ENCODE results near the gene KIAA1614. TPM values are rescaled to one million over a fixed set of nuclear protein-coding genes. Genes with fewer than 3 reads are reported as not detected.

Gene KIAA1614
- total RNA-seq, 1 donor from 2014 or later = 8.2 TPM

GRCh38 chr1:180939073-180939710, 26.5 kb downstream of the KIAA1614 start:
- Mint-ChIP-seq H3K27me3 (ENCODE audit: low read depth) (no peaks in the 10 kb centered on the region), H3K36me3 (ENCODE audit: low read depth) (peaks cover 10% of the 10 kb centered on the region), H3K4me3 (ENCODE audit: unreplicated experiment) (no peak overlapping the region), H3K9me3 (ENCODE audit: low read depth) (no peaks in the 10 kb centered on the region), H3K4me1 (ENCODE audit: low read depth) (peaks cover 4% of the 10 kb centered on the region), H3K27ac (ENCODE audit: unreplicated experiment) (no peak overlapping the region)
- DNase-seq (ENCODE audit: low spot score) = peak; percentile 69
- no peak for TF ChIP-seq CTCF (IDR thresholded peaks at IDR 0.05)

- H3K4me3 Mint-ChIP-seq (ENCODE audit: unreplicated experiment) = no peak overlapping the region
- DNase-seq (ENCODE audit: low spot score) = peak; percentile 47
- peaks cover 10% of the 10 kb centered on the region for H3K36me3 Mint-ChIP-seq (ENCODE audit: low read depth)
- H3K27me3 Mint-ChIP-seq (ENCODE audit: low read depth) = no peaks in the 10 kb centered on the region
- H3K4me1 Mint-ChIP-seq (ENCODE audit: low read depth) = peaks cover under 1% of the 10 kb centered on the region
- TF ChIP-seq CTCF (IDR thresholded peaks at IDR 0.05) = no peak
- H3K27ac Mint-ChIP-seq (ENCODE audit: unreplicated experiment) = no peak overlapping the region
- H3K9me3 Mint-ChIP-seq (ENCODE audit: low read depth) = no peaks in the 10 kb centered on the region
Measured at GRCh38 chr1:180939711-180940103, 27.0 kb downstream of the KIAA1614 start.

GRCh38 chr1:180940445-180940844, 27.7 kb downstream of the KIAA1614 start:
- TF ChIP-seq CTCF (IDR thresholded peaks at IDR 0.05) = no peak
- Mint-ChIP-seq H3K9me3 (ENCODE audit: low read depth) (no peaks in the 10 kb centered on the region), H3K27ac (ENCODE audit: unreplicated experiment) (no peak overlapping the region), H3K36me3 (ENCODE audit: low read depth) (peaks cover 10% of the 10 kb centered on the region), H3K4me3 (ENCODE audit: unreplicated experiment) (no peak overlapping the region), H3K27me3 (ENCODE audit: low read depth) (no peaks in the 10 kb centered on the region), H3K4me1 (ENCODE audit: low read depth) (no peaks in the 10 kb centered on the region)
- DNase-seq (ENCODE audit: low spot score) = no peak

GRCh38 chr1:180941518-180942275, 29.0 kb downstream of the KIAA1614 start:
- Mint-ChIP-seq H3K27me3 (ENCODE audit: low read depth) (no peaks in the 10 kb centered on the region), H3K4me3 (ENCODE audit: unreplicated experiment) (no peak overlapping the region), H3K9me3 (ENCODE audit: low read depth) (no peaks in the 10 kb centered on the region), H3K27ac (ENCODE audit: unreplicated experiment) (no peak overlapping the region), H3K4me1 (ENCODE audit: low read depth) (no peaks in the 10 kb centered on the region), H3K36me3 (ENCODE audit: low read depth) (peaks cover 16% of the 10 kb centered on the region)
- no peak for TF ChIP-seq CTCF (IDR thresholded peaks at IDR 0.05)
- peak; percentile 74 for DNase-seq (ENCODE audit: low spot score)

GRCh38 chr1:180945151-180945550, 32.5 kb downstream of the KIAA1614 start:
- Mint-ChIP-seq H3K4me1 (ENCODE audit: low read depth) (peaks cover 4% of the 10 kb centered on the region), H3K27ac (ENCODE audit: unreplicated experiment) (no peak overlapping the region), H3K4me3 (ENCODE audit: unreplicated experiment) (no peak overlapping the region), H3K36me3 (ENCODE audit: low read depth) (peaks cover 18% of the 10 kb centered on the region), H3K9me3 (ENCODE audit: low read depth) (peaks cover 3% of the 10 kb centered on the region), H3K27me3 (ENCODE audit: low read depth) (no peaks in the 10 kb centered on the region)
- no peak for TF ChIP-seq CTCF (IDR thresholded peaks at IDR 0.05)
- DNase-seq (ENCODE audit: low spot score) = peak; percentile 86
